ENCODE measurements around the gene MAN1C1. TPM values are rescaled to one million over a fixed set of nuclear protein-coding genes. Genes with fewer than 3 reads are reported as not detected.

Gene MAN1C1
- 1.8 TPM for polyA plus RNA-seq (2013, experiment 1 of 2; ENCODE audit: insufficient read length)
- polyA plus RNA-seq (2013, experiment 2 of 2; ENCODE audit: insufficient read length): 2.0 TPM

GRCh38 chr1:25616095-25616986, at the start of gene MAN1C1:
Gene MAN1C1 (plus strand): TSS chr1:25616791. CDS start chr1:25617798, 1,007 bp downstream.
- peak; percentile 64 for DNase-seq

- DNase-seq: no peak
Observed at GRCh38 chr1:25567710-25568089, 48.9 kb upstream of the MAN1C1 start.

DNA sequence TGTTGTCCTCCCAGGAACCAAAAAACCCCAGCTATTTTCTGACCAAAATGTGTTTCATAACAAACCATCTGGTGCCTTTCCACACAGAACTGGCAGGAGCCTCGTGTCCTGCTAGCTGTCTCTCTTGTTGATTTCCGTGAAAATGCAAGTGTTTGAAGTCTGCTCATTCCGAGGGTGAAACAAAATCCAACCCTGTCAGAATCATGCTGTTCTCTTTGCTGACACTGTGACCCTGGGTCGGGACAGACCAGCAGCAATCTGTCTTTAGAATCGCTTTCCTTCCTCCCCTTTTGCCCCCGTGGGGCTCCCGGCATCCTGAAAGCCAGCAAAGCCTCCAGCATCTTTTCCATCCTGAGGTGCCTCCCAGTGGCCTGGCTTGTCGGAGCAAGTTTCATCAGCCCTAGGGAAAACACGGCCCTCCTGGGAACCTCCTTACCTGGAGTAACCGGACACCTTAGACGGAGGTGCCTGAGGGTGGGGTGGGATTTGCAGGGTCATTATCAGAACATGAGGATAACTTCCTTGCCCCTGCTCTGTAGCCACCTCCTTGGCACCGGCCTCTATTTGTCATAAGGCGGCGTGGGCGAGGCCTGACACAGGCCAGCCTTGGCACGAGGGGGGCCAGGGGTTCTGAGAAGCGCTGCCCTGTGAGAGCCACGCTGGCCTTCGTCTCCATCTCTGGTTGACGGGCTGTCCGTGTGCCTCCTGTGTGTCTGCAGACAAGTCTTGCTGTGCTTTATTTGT, 48.3 kb upstream of the MAN1C1 start:
- peak; percentile 56 for DNase-seq

GRCh38 chr1:25568834-25569596, 47.6 kb upstream of the MAN1C1 start:
- DNase-seq: peak; percentile 81

DNA sequence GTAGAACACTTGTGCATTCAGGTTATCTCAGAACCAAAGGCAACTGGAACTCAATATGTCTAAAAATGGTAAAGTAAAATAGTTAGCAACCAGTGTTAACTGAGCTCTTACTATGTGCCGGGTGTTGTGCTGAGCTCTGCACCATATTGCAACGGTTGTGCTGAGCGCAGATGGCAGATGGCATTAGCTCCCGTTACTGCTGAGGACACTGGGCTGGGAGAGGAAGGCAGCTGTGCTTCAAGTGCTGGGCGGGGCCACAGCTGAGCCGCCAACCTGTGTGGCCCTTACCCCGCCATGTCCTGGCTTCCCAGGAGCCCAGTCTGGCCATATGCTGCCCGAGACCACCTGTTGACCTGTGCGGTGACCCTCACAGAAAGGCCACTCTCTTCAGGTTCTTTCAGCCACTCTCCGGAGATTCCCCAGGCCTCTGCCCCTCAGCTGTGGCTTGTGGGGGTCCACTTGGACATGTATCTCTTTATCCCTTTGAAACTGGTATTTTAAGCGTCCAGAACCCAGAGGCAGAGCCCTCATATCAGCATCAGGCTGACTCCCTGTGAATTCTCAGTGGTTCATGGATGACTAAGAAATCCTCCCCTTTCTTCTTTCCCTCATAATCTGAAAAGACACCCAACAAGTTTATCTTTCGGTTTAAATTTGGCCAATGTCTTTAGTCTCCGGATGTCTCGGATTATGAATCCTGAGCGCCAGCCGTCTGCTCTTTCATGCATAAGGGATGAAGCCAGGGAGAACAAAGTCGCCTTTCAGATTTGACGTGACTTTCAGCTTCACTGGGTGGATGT, 46.8 kb upstream of the MAN1C1 start:
- DNase-seq: no peak

DNA sequence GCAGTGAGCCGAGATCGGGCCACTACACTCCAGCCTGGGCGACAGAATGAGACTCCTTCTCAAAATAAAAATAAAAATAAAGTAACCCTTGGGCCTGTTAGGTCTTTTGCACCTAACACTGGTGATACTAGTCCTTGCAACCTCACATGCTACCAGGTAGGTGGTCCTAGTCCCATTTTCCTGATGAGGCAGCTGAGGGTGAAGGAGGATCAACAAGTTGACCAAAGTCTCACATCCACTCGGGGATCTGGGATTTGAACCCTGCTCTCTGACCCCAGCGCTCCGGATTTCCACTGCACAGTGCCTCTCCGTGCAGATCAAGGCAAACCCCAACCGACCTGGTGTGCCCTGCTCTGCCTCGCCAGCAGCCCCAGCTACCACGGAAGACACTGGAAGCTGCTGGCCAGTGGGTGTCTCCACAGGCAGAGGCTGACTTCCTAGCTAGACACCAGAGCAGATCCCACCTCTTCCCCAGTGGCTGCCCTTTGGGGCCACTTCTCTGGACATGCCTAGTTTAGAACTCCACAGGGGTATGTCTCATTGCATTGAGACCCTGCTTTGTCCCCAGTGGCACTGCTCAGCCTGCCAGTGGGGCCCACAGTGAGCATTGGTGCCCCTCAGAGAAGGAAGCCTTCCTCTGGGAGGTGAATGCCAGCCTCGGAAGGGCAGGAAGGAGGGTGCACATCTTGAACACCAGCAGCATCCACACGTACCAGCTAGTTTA, 45.6 kb upstream of the MAN1C1 start:
- DNase-seq: no peak

GRCh38 chr1:25571522-25571970, 45.0 kb upstream of the MAN1C1 start:
- DNase-seq: no peak

DNA sequence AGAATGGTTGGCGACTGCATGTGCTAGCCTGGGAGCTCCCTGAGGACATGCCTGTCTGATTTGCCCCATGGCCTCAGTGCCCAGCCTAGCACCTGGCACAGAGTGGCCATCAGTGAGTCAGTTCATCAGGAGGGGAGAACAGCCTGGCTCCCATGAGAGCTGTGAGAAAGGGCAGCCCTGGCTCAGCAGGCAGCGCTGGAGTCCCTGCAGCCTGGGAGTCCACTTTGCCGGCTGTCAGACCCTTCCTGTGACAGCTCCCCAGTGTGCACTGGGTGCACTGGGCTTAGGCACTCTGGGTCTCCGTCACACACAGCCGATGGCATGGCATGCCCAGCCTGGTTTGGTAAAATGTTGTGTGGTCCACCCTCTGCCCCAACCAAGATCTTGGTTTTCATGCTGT, 44.5 kb upstream of the MAN1C1 start:
- DNase-seq: no peak

DNA sequence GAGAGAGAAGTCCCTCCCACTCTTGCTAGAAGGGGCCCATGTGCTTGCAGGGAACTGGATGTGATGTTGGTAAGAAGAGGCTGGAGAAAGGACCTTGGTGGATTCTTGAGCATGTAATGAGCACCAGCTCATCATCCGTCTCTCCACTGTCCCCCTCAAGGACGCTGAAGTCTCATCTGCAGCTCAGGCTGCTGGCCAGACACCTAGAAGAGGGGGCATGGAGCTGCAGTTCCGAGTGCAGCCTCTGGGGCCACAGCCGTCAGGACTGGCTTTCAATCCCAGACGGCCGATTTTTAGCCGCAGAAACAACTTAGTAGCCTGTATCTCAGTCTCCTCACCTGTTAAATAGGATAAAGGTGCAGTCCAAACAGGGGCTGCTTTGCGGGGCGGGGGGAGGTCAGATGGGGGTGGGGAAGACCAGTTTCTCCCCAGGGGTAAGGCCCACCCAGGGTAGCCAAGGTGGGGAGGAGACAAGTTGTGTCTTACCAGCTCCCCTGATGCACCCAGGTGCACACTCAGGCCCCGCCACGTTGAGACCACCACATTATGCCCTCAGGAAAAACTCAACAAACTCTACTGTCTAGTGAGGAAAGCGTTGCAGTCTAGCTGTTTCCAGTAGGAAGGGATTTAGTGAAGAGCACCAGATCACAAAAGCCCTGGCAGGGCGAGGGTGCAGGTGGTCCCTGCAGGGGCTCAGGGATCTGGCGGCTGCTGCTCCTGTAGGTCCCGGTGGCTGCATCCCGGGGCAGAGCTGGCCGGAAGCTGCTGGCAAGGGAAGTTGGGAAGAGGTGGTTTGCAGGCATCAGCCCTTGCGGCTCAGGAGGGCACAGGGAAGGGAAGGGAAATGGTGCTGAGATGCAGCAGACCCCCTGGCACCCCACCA, 43.6 kb upstream of the MAN1C1 start:
- peak; percentile 43 for DNase-seq

DNA sequence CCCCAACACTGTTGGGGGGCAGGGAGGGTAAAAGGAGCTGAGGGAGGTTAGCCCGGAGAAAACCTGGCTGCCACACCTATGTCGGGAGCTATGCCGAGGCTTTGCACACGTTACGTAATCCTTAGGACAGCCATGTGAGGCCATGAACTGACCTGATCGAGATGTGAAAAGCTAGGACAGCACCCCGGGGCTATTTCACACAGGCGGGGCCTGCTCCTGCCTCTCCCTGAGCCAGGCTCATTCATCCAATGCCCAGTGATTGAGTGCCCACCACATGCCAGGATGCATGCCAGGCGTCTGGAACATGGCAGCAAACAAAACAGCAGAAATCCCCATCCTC, 43.0 kb upstream of the MAN1C1 start:
- no peak for DNase-seq

DNA sequence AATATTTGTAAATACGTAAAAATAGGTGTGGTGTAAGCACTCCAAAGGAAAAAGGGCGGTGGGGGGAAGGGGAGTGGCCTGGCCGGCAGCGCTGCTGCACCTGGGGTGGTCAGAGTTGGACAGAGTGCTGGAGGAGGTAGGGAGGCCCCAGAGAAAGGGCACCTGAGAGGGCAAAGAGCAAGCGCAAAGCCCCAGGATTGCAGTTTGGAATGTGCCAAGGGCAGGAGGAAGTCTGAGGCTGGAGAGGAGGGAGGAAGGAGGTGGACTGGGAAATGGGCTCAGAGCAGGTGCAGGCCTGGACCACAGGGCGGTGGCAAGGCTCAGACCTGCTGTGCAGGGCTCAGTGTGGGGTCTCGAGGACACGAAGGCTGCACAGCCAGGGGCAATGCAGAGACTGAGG, 42.6 kb upstream of the MAN1C1 start:
- DNase-seq: no peak

DNA sequence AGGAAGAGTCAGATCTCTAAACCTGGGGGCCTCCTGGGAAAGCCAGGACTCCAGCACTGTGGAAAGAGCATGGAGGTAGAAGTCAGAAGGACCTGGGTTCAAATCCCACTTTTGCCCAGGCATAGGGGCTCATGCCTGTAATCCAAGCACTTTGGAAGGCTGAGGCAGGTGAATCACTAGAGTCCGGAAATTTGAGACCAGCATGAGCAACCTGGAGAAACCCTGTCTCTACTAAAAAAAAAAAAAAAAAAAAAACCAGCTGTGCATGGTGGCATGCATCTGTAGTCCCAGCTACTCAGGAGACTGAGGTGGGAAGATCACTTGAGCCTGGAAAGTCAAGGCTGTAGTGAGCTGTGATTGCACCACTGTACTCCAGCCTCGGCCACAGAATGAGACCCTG, 41.4 kb upstream of the MAN1C1 start:
- no peak for DNase-seq

GRCh38 chr1:25576459-25577133, 40.0 kb upstream of the MAN1C1 start:
- DNase-seq: no peak

GRCh38 chr1:25577134-25577920, 39.3 kb upstream of the MAN1C1 start:
- DNase-seq: no peak

DNA sequence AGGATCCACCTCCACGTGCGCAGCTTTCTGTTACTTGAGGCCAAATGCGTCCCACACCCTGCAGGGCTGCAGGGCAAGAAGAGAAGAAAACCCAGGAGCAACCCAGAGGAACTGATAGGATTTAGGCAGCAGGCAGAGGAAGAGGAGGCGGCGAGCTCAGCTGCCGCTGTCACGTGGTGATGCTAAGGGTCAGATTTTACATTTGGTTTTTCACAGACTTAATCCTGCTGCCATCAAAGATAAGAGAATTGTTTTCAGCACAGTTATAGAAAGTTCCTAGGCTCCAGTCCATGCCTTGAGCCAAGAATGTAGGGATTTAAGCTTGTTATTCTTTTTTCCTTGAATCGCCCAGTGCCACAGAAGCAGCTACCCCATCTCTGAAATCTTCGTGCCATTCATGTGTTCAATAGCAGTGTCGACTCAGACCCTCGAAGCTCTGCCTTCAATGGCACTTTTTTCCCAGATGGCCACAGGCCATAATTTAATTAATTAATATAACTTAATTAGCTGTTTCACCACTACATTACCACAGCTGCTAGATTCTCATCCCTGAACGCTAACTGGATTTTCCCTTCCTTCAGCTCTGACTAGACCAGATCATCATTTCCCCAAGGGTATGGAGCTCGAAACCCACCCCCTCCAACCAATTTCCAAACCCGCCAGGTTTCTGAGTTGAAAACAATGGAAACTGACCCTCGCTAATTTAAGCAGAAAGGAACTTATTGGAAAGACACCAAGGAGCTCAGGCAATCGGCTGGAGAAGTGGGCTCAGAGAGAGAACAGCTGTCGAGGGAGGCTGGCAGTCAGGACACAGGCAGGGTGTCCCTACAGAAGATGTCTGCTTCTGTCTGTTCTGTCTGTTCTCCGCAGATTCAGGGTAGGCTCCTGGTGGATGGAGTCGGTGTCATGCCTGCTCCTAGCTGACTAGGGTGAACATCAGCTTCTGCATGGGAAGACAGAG, 37.0 kb upstream of the MAN1C1 start:
- no peak for DNase-seq

DNA sequence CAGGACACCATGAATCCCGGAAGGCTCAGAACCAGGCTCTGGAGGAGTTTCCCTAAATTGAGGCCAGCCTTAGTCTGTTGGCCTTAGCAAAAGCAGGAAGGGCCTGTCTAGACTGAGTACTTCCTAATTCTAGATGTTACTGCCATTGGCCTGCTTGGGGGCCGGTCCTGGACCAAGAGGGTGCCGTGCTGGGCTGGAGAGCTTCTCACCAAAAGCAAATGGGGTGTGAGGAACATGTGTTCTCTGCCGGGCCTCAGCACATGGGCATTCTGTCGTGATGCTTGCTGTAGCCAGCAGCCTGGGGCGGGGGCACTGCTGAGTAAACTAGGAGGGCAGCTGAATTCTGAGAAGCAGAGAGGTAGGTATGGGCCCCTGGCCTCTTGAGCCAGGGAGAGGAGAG, 35.7 kb upstream of the MAN1C1 start:
- no peak for DNase-seq

GRCh38 chr1:25581764-25582163, 34.8 kb upstream of the MAN1C1 start:
- DNase-seq: no peak

Measured in fibroblast of skin of abdomen (primary cell).